Thyroid gland (tissue), 4 donors: ENCODE measurements around the gene OSBPL6. TPM values are rescaled to one million over a fixed set of nuclear protein-coding genes. Genes with fewer than 3 reads are reported as not detected.
"Not testable (repeated sequence)": the region's sequence is repeated elsewhere in the genome, so short reads cannot be mapped to it uniquely, and the experiment has no call there.

ENCODE experiments used
- DNase-seq, 2 donors: peaks; one replicate each; pipeline ENCODE4 v3.0.0-alpha.2; 2019
- H3K27ac ChIP-seq, 3 donors: fragments of 200-600 bp; sonication (generic); 1 replicate in 2 of 3; 2 replicates in 1 of 3; pipeline ENCODE4 v1.5.1; 2016 to 2019; ENCODE audit warnings: mild to moderate bottlenecking in 1 of 3, moderate library complexity in 1 of 3
- H3K27me3 ChIP-seq: fragments of 200-600 bp; sonication (generic); one replicate; pipeline ENCODE4 v1.5.1; 2019
- H3K36me3 ChIP-seq, 2 donors: fragments of 200-600 bp; sonication (generic); one replicate each; pipeline ENCODE4 v1.5.1; 2016 to 2019
- H3K4me1 ChIP-seq, 2 donors: fragments of 200-600 bp; sonication (generic); one replicate each; pipeline ENCODE4 v1.5.1; 2017 to 2019
- H3K4me3 ChIP-seq, 3 donors: fragments of 200-600 bp; sonication (generic); replicated peaks in 1 of 3; 1 replicate in 2 of 3; 2 replicates in 1 of 3; pipeline ENCODE4 v1.5.1; 2016; ENCODE audit warnings: mild to moderate bottlenecking in 1 of 3
- H3K9me3 ChIP-seq: fragments of 200-600 bp; sonication (generic); one replicate; pipeline ENCODE4 v1.5.1; 2017
- POLR2A ChIP-seq, 2 donors: fragments of 450-650 bp; IDR thresholded peaks; one replicate each; pipeline ENCODE4 v1.6.1; 2017; ENCODE audit warnings: antibody characterized with exemption in 2 of 2, mild to moderate bottlenecking in 2 of 2, moderate library complexity in 1 of 2
- WGBS, 2 donors: methylation state at CpG; one replicate each; pipeline ENCODE4 v1.1.5; 2017; 5-methylcytosine and 5-hydroxymethylcytosine counted together
- intact Hi-C: fragments of 100-400 bp; cut with DNase I; formaldehyde crosslinking; loops from one replicate; pipeline ENCODE4 v1.15.1; 2023
- total RNA-seq, 4 donors: library from RNA; depleted of rRNA; stranded (reverse); fragments of >200 nt; gene quantifications; one replicate each; pipeline ENCODE4 v1.2.3, GENCODE V29; 2016
- TF ChIP-seq, protein P1 (sequence below), 6 experiments: fragments of 200-600 bp in 3 of 6; fragments of 450-650 bp in 3 of 6; sonication (generic) in 3 of 6; IDR thresholded peaks; one replicate each; pipeline ENCODE4 v1.5.1; 2016 to 2019; ENCODE audit warnings: antibody characterized with exemption in 6 of 6, mild to moderate bottlenecking in 2 of 6, inconsistent platforms in 1 of 6, moderate library complexity in 1 of 6

OSBPL6 gene
- total RNA-seq, 4 donors from 2014 or later, result 2.1 to 5.3 (median 3.2) TPM

- H3K27ac ChIP-seq, result no peak overlapping the region
- WGBS, 2 donors, result 76 to 79% methylated on average over 6 of the region's 6 CpGs
- DNase-seq, result no peak
- no peaks in the 10 kb centered on the region for H3K27me3 ChIP-seq
- no peak overlapping the region for H3K4me3 ChIP-seq
- intact Hi-C loops, result no loop called here
- TF ChIP-seq, protein P1, sequence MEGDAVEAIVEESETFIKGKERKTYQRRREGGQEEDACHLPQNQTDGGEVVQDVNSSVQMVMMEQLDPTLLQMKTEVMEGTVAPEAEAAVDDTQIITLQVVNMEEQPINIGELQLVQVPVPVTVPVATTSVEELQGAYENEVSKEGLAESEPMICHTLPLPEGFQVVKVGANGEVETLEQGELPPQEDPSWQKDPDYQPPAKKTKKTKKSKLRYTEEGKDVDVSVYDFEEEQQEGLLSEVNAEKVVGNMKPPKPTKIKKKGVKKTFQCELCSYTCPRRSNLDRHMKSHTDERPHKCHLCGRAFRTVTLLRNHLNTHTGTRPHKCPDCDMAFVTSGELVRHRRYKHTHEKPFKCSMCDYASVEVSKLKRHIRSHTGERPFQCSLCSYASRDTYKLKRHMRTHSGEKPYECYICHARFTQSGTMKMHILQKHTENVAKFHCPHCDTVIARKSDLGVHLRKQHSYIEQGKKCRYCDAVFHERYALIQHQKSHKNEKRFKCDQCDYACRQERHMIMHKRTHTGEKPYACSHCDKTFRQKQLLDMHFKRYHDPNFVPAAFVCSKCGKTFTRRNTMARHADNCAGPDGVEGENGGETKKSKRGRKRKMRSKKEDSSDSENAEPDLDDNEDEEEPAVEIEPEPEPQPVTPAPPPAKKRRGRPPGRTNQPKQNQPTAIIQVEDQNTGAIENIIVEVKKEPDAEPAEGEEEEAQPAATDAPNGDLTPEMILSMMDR (IDR thresholded peaks at IDR 0.05), result no peak
- no peak for TF ChIP-seq POLR2A (IDR thresholded peaks at IDR 0.05)
- H3K9me3 ChIP-seq, result no peaks in the 10 kb centered on the region
- no peaks in the 10 kb centered on the region for H3K4me1 ChIP-seq
- H3K36me3 ChIP-seq, result no peaks in the 10 kb centered on the region
Observed at GRCh38 chr2:178401994-178402437, 207.7 kb downstream of the OSBPL6 start.

GRCh38 chr2:178403671-178404306, 209.5 kb downstream of the OSBPL6 start:
- WGBS, 2 donors, result 72 to 85% methylated on average over 3 of the region's 3 CpGs
- DNase-seq, result no peak
- Histone ChIP-seq H3K4me1 (no peaks in the 10 kb centered on the region), H3K27ac (no peak overlapping the region), H3K27me3 (no peaks in the 10 kb centered on the region), H3K36me3 (no peaks in the 10 kb centered on the region), H3K9me3 (no peaks in the 10 kb centered on the region), H3K4me3 (no peak overlapping the region)
- TF ChIP-seq, protein P1 (IDR thresholded peaks at IDR 0.05), result no peak
- no peak for TF ChIP-seq POLR2A (IDR thresholded peaks at IDR 0.05)
- intact Hi-C loops, result no loop called here

GRCh38 chr2:178404368-178404767, 210.1 kb downstream of the OSBPL6 start:
- no peaks in the 10 kb centered on the region for H3K9me3 ChIP-seq
- H3K27me3 ChIP-seq, result no peaks in the 10 kb centered on the region
- H3K4me3 ChIP-seq, result no peak overlapping the region
- no peak overlapping the region for H3K27ac ChIP-seq
- TF ChIP-seq, protein P1 (IDR thresholded peaks at IDR 0.05), result no peak
- no peaks in the 10 kb centered on the region for H3K4me1 ChIP-seq
- 37 to 44% methylated on average over 4 of the region's 4 CpGs for WGBS, 2 donors
- DNase-seq, result no peak
- intact Hi-C loops, result no loop called here
- H3K36me3 ChIP-seq, result no peaks in the 10 kb centered on the region

GRCh38 chr2:178409261-178409660, 214.9 kb downstream of the OSBPL6 start:
- 93% methylated on average over 5 of the region's 5 CpGs for WGBS, 2 donors
- intact Hi-C loops, result no loop called here
- H3K4me1 ChIP-seq, result peaks cover 0 to 3% of the 10 kb centered on the region in 2 donors

DNA sequence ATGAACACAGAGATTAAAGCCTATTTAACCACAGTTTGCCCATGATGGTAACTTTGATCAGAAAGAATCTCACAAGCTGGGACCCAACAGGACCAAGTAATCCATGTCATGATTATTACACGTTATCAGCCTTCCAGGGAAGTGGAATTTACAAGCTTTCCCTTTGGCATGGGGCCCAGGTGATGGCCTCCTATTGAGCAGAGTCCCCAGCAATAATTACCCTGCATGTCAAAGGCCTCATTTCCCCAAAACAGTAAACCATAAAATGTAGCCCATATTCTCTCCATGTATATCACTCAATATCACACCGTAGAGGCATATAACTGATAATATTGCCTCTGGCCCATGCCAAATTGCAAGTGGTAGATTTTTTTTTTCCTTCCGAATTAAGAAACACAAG, 217.7 kb downstream of the OSBPL6 start:
- Histone ChIP-seq H3K27me3 (no peaks in the 10 kb centered on the region), H3K4me1 (peaks cover 3% of the 10 kb centered on the region in 2 donors), H3K36me3 (no peaks in the 10 kb centered on the region), H3K27ac (no peak overlapping the region), H3K4me3 (no peak overlapping the region), H3K9me3 (no peaks in the 10 kb centered on the region)
- DNase-seq, result no peak
- TF ChIP-seq, protein P1 (IDR thresholded peaks at IDR 0.05), result no peak
- TF ChIP-seq POLR2A (IDR thresholded peaks at IDR 0.05), result no peak
- WGBS, 2 donors, result 64 to 81% methylated on average over 3 of the region's 3 CpGs
- intact Hi-C loops, result loop anchor here (10.0 kb wide), 2 partner anchors 107 to 217 kb away; partner anchors contain the start of gene OSBPL6

More at GRCh38 chr2:178409261-178409660, 214.9 kb downstream of the OSBPL6 start:
- Histone ChIP-seq H3K27me3 (no peaks in the 10 kb centered on the region), H3K4me3 (no peak overlapping the region), H3K27ac (no peak overlapping the region), H3K36me3 (no peaks in the 10 kb centered on the region), H3K9me3 (no peaks in the 10 kb centered on the region)
- TF ChIP-seq POLR2A (IDR thresholded peaks at IDR 0.05), result no peak
- TF ChIP-seq, protein P1 (IDR thresholded peaks at IDR 0.05), result no peak
- no peak for DNase-seq

DNA sequence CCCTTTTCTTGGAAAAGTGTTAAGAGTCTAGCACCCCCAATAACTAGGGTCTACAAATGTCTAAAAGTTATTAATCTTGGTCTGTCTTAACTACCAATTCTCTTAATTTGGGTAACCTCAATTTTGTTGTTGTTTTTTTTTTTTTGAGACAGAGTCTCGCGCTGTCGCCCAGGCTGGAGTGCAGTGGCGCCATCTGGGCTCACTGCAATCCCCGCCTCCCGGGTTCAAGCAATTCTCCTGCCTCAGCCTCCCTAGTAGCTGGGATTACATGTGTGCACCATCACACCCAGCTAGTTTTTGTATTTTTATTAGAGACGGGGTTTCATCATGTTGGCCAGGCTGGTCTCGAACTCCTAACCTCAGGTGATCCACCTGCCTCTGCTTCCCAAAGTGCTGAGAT, 218.1 kb downstream of the OSBPL6 start:
- WGBS, 2 donors, result 97 to 98% methylated on average over 8 of the region's 8 CpGs
- not testable (repeated sequence) for H3K36me3 ChIP-seq, H3K27ac ChIP-seq, H3K4me1 ChIP-seq, H3K4me3 ChIP-seq, DNase-seq, H3K27me3 ChIP-seq, H3K9me3 ChIP-seq
- intact Hi-C loops, result loop anchor here (10.0 kb wide), 2 partner anchors 108 to 218 kb away; partner anchors contain the start of gene OSBPL6
